ENCODE results near the gene FOXRED1. TPM values are rescaled to one million over a fixed set of nuclear protein-coding genes. Genes with fewer than 3 reads are reported as not detected.
A peak's percentile ranks its signal among the peaks of the same experiment; 100 is the strongest.

The FOXRED1 gene
- total and polyA plus RNA-seq, 2 of the 13 experiments (the other 11 are each of a cell fraction or from before 2014, with no cell fraction given): 29.6 to 42.9 TPM

DNA sequence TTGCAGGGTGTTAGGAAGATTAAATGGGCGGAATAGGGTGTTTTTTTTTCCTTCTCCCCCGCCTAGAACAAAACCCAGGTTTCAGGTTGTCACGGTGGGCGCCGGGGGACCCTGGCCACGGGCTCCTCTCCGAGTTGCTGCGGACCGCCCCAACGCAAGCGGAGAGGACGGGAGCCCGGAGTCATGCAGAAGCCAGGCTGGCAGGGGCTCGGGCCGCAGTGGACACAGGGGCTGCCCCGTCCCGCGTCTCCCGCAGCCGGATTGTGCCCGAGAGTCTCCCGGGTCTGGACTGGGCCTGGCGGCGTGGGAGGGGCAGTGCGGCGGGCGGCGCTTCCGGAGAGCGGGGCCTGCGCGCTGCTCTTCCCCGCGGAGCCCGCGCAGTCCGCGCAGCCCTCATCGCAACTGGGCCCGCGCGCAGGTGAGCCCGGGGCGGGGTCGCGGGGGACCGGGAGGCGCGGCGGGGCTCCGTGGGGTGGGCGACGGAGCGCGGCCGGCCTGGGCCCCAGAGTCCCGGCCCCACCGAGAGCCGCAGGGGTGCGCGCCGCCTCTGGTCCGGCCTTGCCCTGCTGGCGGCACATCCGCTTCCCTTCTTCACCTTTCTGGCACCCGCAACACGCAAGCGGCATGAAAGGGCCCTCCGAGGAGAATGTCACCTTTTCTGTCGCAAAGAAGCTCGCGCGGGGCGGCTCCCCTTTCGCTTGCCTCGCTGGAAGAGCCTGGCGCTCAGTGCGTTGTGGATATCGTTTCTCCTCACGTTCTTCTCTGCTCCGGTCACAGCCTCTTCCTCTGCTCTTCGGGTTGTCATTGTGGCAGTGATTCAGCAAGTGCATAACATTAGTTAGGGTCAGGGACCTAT, 14.0 kb downstream of the FOXRED1 start, which contains the start of gene TIRAP (continued):
- TF ChIP-seq, protein P1, sequence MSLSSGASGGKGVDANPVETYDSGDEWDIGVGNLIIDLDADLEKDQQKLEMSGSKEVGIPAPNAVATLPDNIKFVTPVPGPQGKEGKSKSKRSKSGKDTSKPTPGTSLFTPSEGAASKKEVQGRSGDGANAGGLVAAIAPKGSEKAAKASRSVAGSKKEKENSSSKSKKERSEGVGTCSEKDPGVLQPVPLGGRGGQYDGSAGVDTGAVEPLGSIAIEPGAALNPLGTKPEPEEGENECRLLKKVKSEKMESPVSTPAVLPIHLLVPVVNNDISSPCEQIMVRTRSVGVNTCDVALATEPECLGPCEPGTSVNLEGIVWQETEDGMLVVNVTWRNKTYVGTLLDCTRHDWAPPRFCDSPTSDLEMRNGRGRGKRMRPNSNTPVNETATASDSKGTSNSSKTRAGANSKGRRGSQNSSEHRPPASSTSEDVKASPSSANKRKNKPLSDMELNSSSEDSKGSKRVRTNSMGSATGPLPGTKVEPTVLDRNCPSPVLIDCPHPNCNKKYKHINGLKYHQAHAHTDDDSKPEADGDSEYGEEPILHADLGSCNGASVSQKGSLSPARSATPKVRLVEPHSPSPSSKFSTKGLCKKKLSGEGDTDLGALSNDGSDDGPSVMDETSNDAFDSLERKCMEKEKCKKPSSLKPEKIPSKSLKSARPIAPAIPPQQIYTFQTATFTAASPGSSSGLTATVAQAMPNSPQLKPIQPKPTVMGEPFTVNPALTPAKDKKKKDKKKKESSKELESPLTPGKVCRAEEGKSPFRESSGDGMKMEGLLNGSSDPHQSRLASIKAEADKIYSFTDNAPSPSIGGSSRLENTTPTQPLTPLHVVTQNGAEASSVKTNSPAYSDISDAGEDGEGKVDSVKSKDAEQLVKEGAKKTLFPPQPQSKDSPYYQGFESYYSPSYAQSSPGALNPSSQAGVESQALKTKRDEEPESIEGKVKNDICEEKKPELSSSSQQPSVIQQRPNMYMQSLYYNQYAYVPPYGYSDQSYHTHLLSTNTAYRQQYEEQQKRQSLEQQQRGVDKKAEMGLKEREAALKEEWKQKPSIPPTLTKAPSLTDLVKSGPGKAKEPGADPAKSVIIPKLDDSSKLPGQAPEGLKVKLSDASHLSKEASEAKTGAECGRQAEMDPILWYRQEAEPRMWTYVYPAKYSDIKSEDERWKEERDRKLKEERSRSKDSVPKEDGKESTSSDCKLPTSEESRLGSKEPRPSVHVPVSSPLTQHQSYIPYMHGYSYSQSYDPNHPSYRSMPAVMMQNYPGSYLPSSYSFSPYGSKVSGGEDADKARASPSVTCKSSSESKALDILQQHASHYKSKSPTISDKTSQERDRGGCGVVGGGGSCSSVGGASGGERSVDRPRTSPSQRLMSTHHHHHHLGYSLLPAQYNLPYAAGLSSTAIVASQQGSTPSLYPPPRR (CRISPR knock-in tag; IDR thresholded peaks at IDR 0.05; ENCODE audit: borderline replicate concordance): 0 out of 2 replicates have a peak, but pooled peaks have one; percentile 47
- TF ChIP-seq THAP11 (CRISPR knock-in tag; IDR thresholded peaks at IDR 0.05): peak; percentile 17
- peak; percentile 21; the same call in 1 of the 2 replicates for TF ChIP-seq FOXA3 (CRISPR knock-in tag; IDR thresholded peaks at IDR 0.05)
- peak; percentile 91; the same call in 1 of the 2 replicates for TF ChIP-seq ZMAT3 (CRISPR knock-in tag; conservative IDR thresholded peaks at IDR 0.05)
- TF ChIP-seq, protein P2, sequence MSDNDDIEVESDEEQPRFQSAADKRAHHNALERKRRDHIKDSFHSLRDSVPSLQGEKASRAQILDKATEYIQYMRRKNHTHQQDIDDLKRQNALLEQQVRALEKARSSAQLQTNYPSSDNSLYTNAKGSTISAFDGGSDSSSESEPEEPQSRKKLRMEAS (IDR thresholded peaks at IDR 0.05): peak; percentile 46; the same call in 1 of the 2 replicates
- TF ChIP-seq PHF20 (CRISPR knock-in tag; IDR thresholded peaks at IDR 0.05): peak; percentile 79
- TF ChIP-seq, protein P3, sequence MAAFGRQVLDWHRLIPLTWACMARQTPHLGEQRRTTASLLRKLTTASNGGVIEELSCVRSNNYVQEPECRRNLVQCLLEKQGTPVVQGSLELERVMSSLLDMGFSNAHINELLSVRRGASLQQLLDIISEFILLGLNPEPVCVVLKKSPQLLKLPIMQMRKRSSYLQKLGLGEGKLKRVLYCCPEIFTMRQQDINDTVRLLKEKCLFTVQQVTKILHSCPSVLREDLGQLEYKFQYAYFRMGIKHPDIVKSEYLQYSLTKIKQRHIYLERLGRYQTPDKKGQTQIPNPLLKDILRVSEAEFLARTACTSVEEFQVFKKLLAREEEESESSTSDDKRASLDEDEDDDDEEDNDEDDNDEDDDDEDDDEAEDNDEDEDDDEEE (CRISPR knock-in tag; IDR thresholded peaks at IDR 0.05): 0 out of 2 replicates have a peak, but pooled peaks have one; percentile 76
- TF ChIP-seq, protein P4, sequence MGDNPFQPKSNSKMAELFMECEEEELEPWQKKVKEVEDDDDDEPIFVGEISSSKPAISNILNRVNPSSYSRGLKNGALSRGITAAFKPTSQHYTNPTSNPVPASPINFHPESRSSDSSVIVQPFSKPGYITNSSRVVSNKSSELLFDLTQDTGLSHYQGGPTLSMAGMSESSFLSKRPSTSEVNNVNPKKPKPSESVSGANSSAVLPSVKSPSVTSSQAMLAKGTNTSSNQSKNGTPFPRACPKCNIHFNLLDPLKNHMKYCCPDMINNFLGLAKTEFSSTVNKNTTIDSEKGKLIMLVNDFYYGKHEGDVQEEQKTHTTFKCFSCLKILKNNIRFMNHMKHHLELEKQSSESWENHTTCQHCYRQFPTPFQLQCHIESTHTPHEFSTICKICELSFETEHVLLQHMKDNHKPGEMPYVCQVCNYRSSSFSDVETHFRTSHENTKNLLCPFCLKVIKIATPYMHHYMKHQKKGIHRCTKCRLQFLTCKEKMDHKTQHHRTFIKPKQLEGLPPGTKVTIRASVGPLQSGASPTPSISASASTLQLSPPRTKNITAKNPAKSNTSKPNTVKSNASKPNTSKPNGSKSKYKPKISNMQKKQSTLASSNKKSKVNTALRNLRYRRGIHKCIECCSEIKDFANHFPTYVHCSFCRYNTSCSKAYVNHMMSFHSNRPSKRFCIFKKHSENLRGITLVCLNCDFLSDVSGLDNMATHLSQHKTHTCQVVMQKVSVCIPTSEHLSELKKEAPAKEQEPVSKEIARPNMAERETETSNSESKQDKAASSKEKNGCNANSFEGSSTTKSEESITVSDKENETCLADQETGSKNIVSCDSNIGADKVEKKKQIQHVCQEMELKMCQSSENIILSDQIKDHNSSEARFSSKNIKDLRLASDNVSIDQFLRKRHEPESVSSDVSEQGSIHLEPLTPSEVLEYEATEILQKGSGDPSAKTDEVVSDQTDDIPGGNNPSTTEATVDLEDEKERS (CRISPR knock-in tag; IDR thresholded peaks at IDR 0.05): no peak
- peak; percentile 41; the same call in 1 of the 2 replicates for TF ChIP-seq ZNF614 (CRISPR knock-in tag; IDR thresholded peaks at IDR 0.05; ENCODE audit: borderline replicate concordance)
- peak; percentile 30; the same call in 1 of the 2 replicates for TF ChIP-seq MXD4 (CRISPR knock-in tag; IDR thresholded peaks at IDR 0.05)
- TF ChIP-seq, protein P5, sequence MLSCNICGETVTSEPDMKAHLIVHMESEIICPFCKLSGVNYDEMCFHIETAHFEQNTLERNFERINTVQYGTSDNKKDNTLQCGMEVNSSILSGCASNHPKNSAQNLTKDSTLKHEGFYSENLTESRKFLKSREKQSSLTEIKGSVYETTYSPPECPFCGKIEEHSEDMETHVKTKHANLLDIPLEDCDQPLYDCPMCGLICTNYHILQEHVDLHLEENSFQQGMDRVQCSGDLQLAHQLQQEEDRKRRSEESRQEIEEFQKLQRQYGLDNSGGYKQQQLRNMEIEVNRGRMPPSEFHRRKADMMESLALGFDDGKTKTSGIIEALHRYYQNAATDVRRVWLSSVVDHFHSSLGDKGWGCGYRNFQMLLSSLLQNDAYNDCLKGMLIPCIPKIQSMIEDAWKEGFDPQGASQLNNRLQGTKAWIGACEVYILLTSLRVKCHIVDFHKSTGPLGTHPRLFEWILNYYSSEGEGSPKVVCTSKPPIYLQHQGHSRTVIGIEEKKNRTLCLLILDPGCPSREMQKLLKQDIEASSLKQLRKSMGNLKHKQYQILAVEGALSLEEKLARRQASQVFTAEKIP (CRISPR knock-in tag; IDR thresholded peaks at IDR 0.05; ENCODE audit: borderline replicate concordance): 0 out of 2 replicates have a peak, but pooled peaks have one; percentile 54
- TF ChIP-seq TAF1 (CRISPR knock-in tag; IDR thresholded peaks at IDR 0.05): peak; percentile 75; the same call in 1 of the 2 replicates
- TF ChIP-seq NONO (IDR thresholded peaks at IDR 0.05): no peak
- peak; percentile 66; the same call in 1 of the 2 replicates for TF ChIP-seq NONO (CRISPR knock-in tag; conservative IDR thresholded peaks at IDR 0.05)
- TF ChIP-seq, protein P6, sequence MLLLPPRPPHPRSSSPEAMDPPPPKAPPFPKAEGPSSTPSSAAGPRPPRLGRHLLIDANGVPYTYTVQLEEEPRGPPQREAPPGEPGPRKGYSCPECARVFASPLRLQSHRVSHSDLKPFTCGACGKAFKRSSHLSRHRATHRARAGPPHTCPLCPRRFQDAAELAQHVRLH (CRISPR knock-in tag; IDR thresholded peaks at IDR 0.05; ENCODE audit: borderline replicate concordance, low read depth): peak; percentile 54; the same call in 1 of the 2 replicates
- 0 out of 2 replicates have a peak, but pooled peaks have one; percentile 52 for TF ChIP-seq ZSCAN31 (CRISPR knock-in tag; IDR thresholded peaks at IDR 0.05; ENCODE audit: low read depth)

Data from HepG2 (cell line).